A673 (cell line): ENCODE data around the gene CC2D1A. TPM values are rescaled to one million over a fixed set of nuclear protein-coding genes. Genes with fewer than 3 reads are reported as not detected.

Experiments
- BruUV-seq: library from RNA; stranded (reverse); fragments of 400-500 nt; replicated peaks from 2 replicates; lab custom pipeline; 2021; lab: Mats Ljungman, UMichigan
- CTCF ChIA-PET: fragments of 300-600 bp; sonication (Branson Sonifier 250); formaldehyde crosslinking; loops from one replicate; lab custom pipeline; 2022; ENCODE audit warnings: antibody characterized with exemption; lab: Charles Lee
- POLR2A ChIA-PET: fragments of 300-600 bp; sonication (Branson Sonifier 250); formaldehyde crosslinking; loops from one replicate; lab custom pipeline; 2022; ENCODE audit warnings: antibody characterized with exemption; ENCODE audit not compliant: low non-redundant PET; lab: Charles Lee
- DNase-seq: peaks from one replicate; pipeline ENCODE4 v3.0.0-alpha.2; 2015; ENCODE audit warnings: low spot score
- H3K27ac ChIP-seq: fragments of 200-600 bp; sonication (generic); 2 replicates; pipeline ENCODE4 v1.5.1; 2016; ENCODE audit warnings: mixed run types, low read depth, mild to moderate bottlenecking, mixed read lengths, antibody characterized with exemption, low read length; ENCODE audit not compliant: poor library complexity, severe bottlenecking
- H3K27me3 ChIP-seq: fragments of 200-600 bp; sonication (generic); replicated peaks from 2 replicates; pipeline ENCODE4 v1.6.1; 2017; ENCODE audit warnings: mixed run types, low read depth, mild to moderate bottlenecking, mixed read lengths, antibody characterized with exemption, low read length; ENCODE audit not compliant: insufficient read depth, poor library complexity
- H3K36me3 ChIP-seq: fragments of 200-600 bp; sonication (generic); 2 replicates; pipeline ENCODE4 v1.6.1; 2016; ENCODE audit warnings: mixed run types, mild to moderate bottlenecking, mixed read lengths, antibody characterized with exemption, low read length; ENCODE audit not compliant: insufficient read depth, poor library complexity, severe bottlenecking
- H3K4me1 ChIP-seq: fragments of 200-600 bp; sonication (generic); 2 replicates; pipeline ENCODE4 v1.6.1; 2017; ENCODE audit warnings: mixed run types, mild to moderate bottlenecking, mixed read lengths, antibody characterized with exemption, low read length; ENCODE audit not compliant: insufficient read depth, poor library complexity, severe bottlenecking
- H3K4me3 ChIP-seq: fragments of 200-600 bp; sonication (generic); 2 replicates; pipeline ENCODE4 v1.5.1; 2016; ENCODE audit warnings: low read depth, mixed run types, mild to moderate bottlenecking, mixed read lengths, low read length; ENCODE audit not compliant: poor library complexity, severe bottlenecking
- H3K9me3 ChIP-seq: fragments of 200-600 bp; sonication (generic); 2 replicates; pipeline ENCODE4 v1.6.1; 2016; ENCODE audit warnings: mixed run types, low read depth, mild to moderate bottlenecking, mixed read lengths, antibody characterized with exemption, low read length; ENCODE audit not compliant: poor library complexity, severe bottlenecking
- CTCF ChIP-seq: fragments of 300-800, 200-600 bp; sonication (generic); conservative IDR thresholded peaks from 2 replicates; pipeline ENCODE4 v1.5.1; 2017; ENCODE audit warnings: low read depth, mild to moderate bottlenecking, antibody characterized with exemption, low read length, moderate library complexity, mixed read lengths
- EZH2 ChIP-seq: fragments of 200-600 bp; sonication (generic); IDR thresholded peaks from 2 replicates; pipeline ENCODE4 v1.6.1; 2017; ENCODE audit warnings: borderline replicate concordance, low read depth, mild to moderate bottlenecking, mixed read lengths, antibody characterized with exemption, low read length; ENCODE audit not compliant: poor library complexity, severe bottlenecking
- intact Hi-C: fragments of 100-400 bp; cut with micrococcal nuclease; formaldehyde crosslinking; loops from one replicate; pipeline ENCODE4 v1.10.0; 2022; ENCODE audit not compliant: unreplicated experiment
- total RNA-seq: library from RNA; stranded (reverse); gene quantifications from 2 replicates; pipeline ENCODE4 v1.2.3, GENCODE V29; 2021

Gene CC2D1A
- total RNA-seq, 1 experiment from 2014 or later, result 38.6 TPM

DNA sequence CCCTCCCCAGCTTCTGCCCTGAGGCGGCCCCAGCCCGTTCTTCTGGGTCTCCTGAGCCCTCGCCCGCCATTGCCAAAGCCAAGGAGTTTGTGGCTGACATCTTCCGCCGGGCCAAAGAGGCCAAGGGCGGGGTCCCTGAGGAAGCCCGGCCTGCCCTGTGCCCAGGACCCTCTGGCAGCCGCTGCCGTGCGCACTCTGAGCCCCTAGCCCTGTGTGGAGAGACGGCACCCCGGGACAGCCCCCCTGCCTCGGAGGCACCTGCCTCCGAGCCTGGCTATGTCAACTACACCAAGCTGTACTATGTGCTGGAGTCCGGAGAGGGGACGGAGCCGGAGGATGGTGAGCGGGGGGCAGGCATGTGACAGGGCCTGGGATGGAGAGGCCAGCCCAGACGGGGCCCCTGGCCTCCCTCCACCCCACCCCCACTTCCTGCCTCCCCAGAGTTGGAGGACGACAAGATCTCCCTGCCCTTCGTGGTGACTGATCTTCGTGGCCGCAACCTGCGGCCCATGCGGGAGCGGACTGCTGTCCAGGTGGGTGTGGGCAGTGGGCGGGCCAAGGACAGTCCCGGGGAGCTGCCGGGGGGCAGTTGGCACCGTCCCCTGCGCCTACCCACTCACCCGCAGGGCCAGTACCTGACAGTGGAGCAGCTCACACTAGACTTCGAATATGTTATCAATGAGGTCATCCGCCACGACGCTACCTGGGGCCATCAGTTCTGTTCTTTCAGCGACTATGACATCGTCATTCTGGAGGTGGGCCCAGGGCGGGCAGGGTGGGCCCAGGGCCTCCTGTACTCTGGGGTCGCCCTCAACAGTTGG is 53.4 kb downstream of the CC2D1A start:
- intact Hi-C loops, result no loop called here
- TF ChIP-seq CTCF (no peak), EZH2 (no peak)
- Histone ChIP-seq H3K36me3 (peaks cover 55% of the 10 kb centered on the region), H3K27me3 (no peaks in the 10 kb centered on the region), H3K4me3 (no peak overlapping the region), H3K4me1 (no peaks in the 10 kb centered on the region), H3K9me3 (no peaks in the 10 kb centered on the region), H3K27ac (no peak overlapping the region)
- DNase-seq, result no peak
- ChIA-PET POLR2A (no interaction called here), CTCF (no interaction called here)
- BruUV-seq, result no TSS peak

- Histone ChIP-seq H3K27me3 (no peaks in the 10 kb centered on the region), H3K4me3 (no peak overlapping the region), H3K9me3 (no peaks in the 10 kb centered on the region), H3K27ac (no peak overlapping the region), H3K4me1 (no peaks in the 10 kb centered on the region), H3K36me3 (peaks cover 53% of the 10 kb centered on the region)
- ChIA-PET POLR2A (no interaction called here), CTCF (no interaction called here)
- intact Hi-C loops, result no loop called here
- TSS peak; percentile 26 for BruUV-seq
- no peak for DNase-seq
- TF ChIP-seq CTCF (peak; percentile 31; the same call in 1 of the 2 replicates), EZH2 (no peak)
Measured at GRCh38 chr19:13959962-13960862, 54.2 kb downstream of the CC2D1A start.

GRCh38 chr19:13960863-13961784 is 55.1 kb downstream of the CC2D1A start:
- Histone ChIP-seq H3K4me1 (no peaks in the 10 kb centered on the region), H3K9me3 (no peaks in the 10 kb centered on the region), H3K36me3 (peaks cover 50% of the 10 kb centered on the region), H3K4me3 (no peak overlapping the region), H3K27ac (peak overlapping the region; percentile 19), H3K27me3 (no peaks in the 10 kb centered on the region)
- BruUV-seq, result no TSS peak
- ChIA-PET POLR2A (no interaction called here), CTCF (interaction anchor here (0.6 to 1.2 kb wide), 4 partner anchors 16 to 387 kb away, joined by 3 to 5 read pairs (median 3); partner anchors contain the start of gene ZSWIM4)
- no peak for TF ChIP-seq EZH2
- TF ChIP-seq CTCF, result peak; percentile 35; the same call in 1 of the 2 replicates
- no peak for DNase-seq
- intact Hi-C loops, result no loop called here
